ACHN (cell line): ENCODE data around the gene BAG5.

Source experiments
- DNase-seq: peaks from one replicate; pipeline ENCODE4 v3.0.0-alpha.2; 2015
- in situ Hi-C: cut with HindIII; loops from 2 replicates; pipeline ENCODE4 v1.10.0; 2017; ENCODE audit warnings: low sequenced_read_pairs, low pct_ligation_motif_present, low pct_unique_long_range_greater_than_20kb

Gene BAG5

GRCh38 chr14:103539056-103539825 is 23.2 kb downstream of the BAG5 start:
- in situ Hi-C loops: no loop called here
- no peak for DNase-seq

- in situ Hi-C loops: no loop called here
- no peak for DNase-seq
Observed at GRCh38 chr14:103538291-103539055, 24.0 kb downstream of the BAG5 start.

DNA sequence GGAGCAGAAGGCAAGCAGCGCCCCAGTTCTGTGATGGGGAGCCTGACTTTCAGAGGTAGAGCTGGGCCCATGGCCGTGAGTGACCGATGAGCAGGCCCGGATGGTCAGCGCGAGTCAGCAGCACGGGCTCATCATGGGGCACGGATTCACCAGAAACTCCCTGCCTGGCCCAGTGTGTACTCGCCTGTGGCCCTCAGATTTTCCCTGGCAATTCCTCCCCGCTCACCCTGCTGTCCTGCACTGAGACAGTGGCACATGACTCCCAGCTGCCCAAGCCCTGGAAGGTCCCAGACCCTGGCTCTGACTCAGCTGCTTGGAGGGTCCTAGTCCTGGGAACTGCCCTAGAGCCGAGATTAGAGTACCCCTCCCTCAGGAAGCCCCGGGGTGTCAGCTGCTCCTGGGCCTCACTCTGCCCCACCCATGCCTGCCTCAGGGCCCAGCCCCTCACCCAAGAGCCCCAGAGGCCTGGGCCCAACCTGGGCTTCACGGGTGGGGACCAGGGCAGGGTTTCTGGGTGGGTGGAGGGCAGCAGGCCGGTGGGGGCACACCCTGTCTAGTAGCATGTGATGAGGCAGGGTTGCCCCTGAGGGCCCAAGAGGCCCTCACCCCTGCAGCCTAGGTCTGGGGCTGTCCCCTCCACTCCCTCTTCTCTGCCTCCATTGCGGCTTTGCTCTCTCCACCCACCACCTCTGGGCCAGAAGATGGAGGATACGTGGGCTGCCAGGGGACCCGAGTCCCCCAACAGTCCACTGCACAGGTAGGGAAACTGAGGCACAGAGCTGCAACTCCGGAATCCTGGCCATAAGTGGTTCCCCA is 25.1 kb downstream of the BAG5 start:
- no peak for DNase-seq
- in situ Hi-C loops: no loop called here

DNA sequence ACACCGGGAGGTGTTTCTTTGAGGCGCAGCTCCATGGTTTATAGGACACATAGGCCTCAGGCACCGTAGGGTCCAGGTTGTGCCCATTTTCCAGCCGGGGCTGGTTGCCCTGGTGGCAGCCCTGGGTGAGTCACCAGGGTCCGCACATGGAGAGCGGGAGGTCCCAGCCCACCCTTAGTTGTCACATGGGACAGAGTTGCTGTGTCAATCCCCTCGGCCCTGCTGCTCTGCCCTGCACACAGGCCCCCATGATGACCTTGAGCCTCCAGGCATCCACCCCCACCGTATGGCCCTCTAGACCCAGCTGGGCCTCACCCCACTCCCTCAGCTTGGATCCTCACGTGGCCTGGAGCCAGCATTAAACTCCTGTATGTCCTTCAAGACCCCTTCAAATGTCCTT is 25.8 kb downstream of the BAG5 start:
- in situ Hi-C loops: no loop called here
- no peak for DNase-seq

- DNase-seq: no peak
- in situ Hi-C loops: no loop called here
Observed at GRCh38 chr14:103535891-103536565, 26.4 kb downstream of the BAG5 start.

DNA sequence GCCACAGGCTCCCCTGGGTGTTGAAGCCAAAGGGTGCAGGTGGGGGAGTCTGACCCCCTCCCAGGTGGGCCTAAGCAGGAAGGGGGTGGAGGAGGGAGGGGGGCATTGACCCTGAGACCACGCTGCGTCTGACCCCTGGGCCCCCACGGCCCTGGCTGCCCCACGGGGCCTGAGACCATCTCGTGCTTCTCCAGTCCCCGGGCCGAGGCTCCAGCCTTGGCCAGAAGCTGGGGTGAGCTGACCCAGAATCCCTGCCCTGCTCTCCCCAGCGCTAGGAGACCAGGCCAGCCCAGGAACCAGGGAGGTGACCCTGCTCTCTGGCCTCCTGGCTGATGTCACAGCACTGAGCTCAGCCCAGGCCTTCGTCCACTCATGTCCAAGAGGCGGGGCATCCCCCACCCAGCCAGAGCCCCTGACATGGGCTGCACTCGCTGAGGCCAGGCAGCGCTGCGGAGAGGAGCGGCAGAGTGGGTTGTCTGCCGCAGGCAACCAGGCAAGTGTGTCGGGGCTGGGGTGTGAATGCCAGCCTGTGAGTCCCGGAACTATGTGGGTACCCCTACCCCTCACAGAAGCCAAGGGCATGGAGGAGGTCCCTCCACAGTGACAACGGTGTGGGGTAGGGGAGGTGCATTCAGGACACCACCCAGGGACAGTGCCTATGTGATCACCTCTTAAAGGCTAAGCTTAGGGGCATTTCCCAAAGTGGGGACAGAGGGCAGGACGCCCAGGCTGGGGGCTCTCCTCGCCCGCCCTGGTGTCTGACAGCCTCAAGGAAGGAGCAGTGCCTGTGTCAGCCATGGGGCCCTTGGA is 27.2 kb downstream of the BAG5 start:
- in situ Hi-C loops: no loop called here

DNA sequence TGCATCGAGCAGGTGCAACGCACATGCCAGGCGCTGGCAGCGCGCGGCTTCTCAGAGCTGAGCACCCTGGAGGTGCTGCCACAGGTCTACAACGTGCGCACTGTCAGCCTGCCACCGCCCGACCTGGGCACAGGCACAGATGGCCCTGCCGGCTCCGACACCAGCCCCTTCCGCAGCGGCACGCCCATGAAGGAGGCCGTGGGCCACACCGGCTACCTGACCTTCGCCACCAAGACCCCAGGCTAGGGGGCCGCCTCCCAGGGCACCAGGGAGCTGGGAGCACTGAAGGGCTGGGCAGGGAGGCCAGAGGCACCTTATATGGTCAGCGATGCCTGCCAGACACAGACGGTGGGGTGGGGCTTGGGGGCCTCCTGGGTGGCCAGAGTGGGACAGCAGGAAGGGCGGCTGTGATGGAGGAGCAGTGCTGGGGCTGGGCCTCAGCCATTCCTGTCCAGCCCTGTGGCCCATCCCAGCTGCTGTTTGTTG is 27.8 kb downstream of the BAG5 start:
- DNase-seq: no peak
- in situ Hi-C loops: no loop called here

More for the DNA sequence above, 27.2 kb downstream of the BAG5 start:
- no peak for DNase-seq

GRCh38 chr14:103533999-103534575 is 28.4 kb downstream of the BAG5 start:
- no peak for DNase-seq
- in situ Hi-C loops: no loop called here

- DNase-seq: no peak
- in situ Hi-C loops: no loop called here
Observed at GRCh38 chr14:103533137-103533998, 29.1 kb downstream of the BAG5 start.

DNA sequence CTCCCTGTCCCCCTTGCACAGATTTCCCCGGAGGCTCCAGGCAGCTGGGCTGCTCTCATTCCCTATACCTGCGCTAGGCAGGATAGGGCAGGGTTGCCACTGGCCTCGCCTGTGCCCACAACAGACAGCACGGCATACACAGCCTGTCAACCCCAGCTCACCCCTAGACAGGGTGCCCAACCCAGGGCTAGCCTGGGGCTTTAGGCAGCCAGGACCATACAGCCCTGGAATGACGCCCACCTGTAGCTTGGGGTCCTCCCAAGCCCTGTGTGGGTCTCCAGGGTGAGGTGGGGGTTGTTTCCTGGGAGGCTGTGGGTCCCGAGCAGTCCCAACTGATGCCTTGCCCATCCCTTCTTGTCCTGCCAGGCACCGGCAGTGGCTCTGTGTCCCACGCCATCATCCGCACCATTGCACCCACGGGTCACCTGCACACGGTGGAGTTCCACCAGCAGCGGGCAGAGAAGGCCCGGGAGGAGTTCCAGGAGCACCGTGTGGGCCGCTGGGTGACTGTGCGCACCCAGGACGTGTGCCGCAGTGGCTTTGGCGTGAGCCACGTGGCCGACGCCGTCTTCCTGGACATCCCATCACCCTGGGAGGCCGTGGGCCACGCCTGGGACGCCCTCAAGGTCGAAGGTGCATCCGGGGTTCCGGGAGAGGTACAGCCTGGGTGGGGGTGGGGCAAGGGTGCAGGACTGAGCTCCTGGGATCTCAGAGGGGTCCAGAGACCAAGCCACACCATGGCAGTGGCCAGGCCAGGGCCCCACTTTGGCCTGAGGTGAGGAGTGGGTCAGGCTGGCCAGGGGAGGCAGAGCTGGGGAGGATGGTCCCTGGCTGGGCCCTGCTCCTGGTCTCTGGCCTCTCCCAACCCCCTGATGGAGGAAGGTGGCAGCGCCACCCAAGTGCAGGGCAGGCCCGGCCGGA is 30.0 kb downstream of the BAG5 start:
- in situ Hi-C loops: no loop called here
- DNase-seq: no peak

- in situ Hi-C loops: no loop called here
- DNase-seq: no peak
Observed at GRCh38 chr14:103531421-103532215, 30.8 kb downstream of the BAG5 start.

- in situ Hi-C loops: no loop called here
- no peak for DNase-seq
Observed at GRCh38 chr14:103530831-103531230, 31.6 kb downstream of the BAG5 start.

DNA sequence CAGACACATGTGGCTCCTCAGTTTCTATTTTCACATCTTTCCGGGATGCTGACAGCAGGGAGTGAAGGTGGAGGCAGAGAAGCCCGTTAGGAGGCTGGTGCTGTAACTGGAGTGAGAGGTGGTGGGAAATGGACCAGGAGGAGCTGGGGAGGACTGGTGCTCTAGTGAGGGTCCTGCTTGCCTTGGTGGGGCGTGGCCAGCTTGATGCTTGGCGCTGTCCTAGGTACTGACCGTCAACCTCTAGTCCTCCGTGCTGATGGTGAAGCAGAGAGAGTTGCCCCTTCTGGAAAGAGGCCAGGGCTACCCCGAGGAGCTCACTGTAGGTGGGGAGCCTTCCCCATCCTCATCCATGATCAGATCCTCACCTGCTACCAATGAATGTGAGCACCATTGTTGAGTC is 32.1 kb downstream of the BAG5 start:
- no peak for DNase-seq
- in situ Hi-C loops: no loop called here

DNA sequence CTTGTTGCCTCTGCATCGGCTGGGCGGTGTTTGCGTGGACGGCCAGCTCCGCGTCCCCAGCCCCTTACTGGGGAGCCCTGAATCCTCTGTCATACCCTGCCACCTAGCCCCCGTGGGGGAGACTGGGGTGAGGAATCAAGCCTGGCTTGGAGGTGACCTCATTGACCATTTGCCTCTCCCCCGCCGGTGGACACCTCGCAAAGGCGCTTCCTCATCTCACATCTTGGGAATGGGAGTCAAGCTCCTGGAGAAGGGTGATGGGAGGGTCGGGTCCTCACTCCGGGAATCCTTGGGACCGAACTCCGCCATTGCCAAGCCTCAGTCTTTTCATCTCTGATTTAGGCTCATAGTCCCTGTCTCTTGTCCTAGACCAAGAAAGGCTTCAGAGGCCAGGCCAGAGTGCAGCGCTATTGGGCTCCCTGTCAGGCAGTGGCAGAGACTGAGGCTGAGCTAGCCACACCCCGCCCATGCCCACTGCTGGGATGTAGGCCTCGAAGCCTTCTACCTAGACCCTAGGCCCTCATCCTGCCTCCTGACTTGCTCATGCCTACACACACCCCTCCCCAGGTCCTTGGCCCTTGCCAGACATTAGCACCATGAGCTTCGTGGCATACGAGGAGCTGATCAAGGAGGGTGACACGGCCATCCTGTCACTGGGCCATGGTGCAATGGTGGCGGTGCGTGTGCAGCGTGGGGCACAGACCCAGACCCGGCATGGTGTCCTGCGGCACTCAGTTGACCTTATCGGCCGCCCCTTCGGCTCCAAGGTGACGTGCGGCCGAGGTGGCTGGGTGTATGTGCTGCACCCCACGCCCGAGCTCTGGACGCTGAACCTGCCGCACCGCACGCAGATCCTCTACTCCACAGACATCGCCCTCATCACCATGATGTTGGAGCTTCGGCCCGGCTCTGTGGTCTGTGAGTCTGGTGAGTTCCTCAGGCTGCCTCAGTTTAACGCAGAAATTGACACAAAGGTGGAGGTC is 32.8 kb downstream of the BAG5 start:
- no peak for DNase-seq
- in situ Hi-C loops: no loop called here
